A549 (cell line): Measurements from ENCODE around the gene EXOSC5.

Source experiments
- CTCF ChIP-seq: fragments of >200 bp; sonication (Bioruptor Twin); formaldehyde crosslinking; IDR thresholded peaks from 3 replicates; pipeline ENCODE4 v1.5.1; 2016
- EP300 ChIP-seq, 2 experiments: fragments of >200 bp; sonication (Bioruptor Twin); formaldehyde crosslinking; IDR thresholded peaks; 2 replicates in 1 of 2; 3 replicates in 1 of 2; pipeline ENCODE4 v1.6.1; 2016 to 2017
- MAFK ChIP-seq: fragments of 450-650 bp; IDR thresholded peaks from 2 replicates; pipeline ENCODE4 v1.6.1; 2014; ENCODE audit not compliant: partially characterized antibody
- MAX ChIP-seq: IDR thresholded peaks from 2 replicates; pipeline ENCODE4 v1.6.1; 2012
- POLR2A ChIP-seq: IDR thresholded peaks from 2 replicates; pipeline ENCODE4 v1.6.1; 2012; ENCODE audit warnings: mild to moderate bottlenecking, low read length
- RAD21 ChIP-seq, 2 experiments: fragments of >200 bp in 1 of 2; sonication (Bioruptor Twin) in 1 of 2; formaldehyde crosslinking in 1 of 2; IDR thresholded peaks in 1 of 2; conservative IDR thresholded peaks in 1 of 2; 2 replicates in 1 of 2; 3 replicates in 1 of 2; pipeline ENCODE4 v1.6.1; 2012 to 2018; ENCODE audit warnings: inconsistent platforms in 1 of 2
- SMC3 ChIP-seq: fragments of >200 bp; sonication (Bioruptor Twin); formaldehyde crosslinking; IDR thresholded peaks from 3 replicates; pipeline ENCODE4 v1.6.1; 2018; ENCODE audit warnings: inconsistent platforms
- TP53 ChIP-seq: fragments of 250-450 bp; sonication (Bioruptor Pico); IDR thresholded peaks from 2 replicates; pipeline ENCODE4 v1.5.0; 2021; ENCODE audit warnings: mild to moderate bottlenecking, moderate library complexity
- ZFP36 ChIP-seq: fragments of 450-650 bp; IDR thresholded peaks from 2 replicates; pipeline ENCODE4 v1.6.1; 2014; ENCODE audit warnings: borderline replicate concordance; ENCODE audit not compliant: partially characterized antibody

GRCh38 chr19:41350735-41351338 is 46.3 kb downstream of the EXOSC5 start:
- TF ChIP-seq RAD21 (conservative IDR thresholded peaks at IDR 0.05 in 1 of 2, IDR thresholded peaks at IDR 0.05 in 1 of 2) (no peak), ZFP36 (no peak), CTCF (no peak), SMC3 (no peak), MAX (no peak), MAFK (no peak), POLR2A (no peak), EP300 (IDR thresholded peaks at IDR 0.05) (no peak), TP53 (no peak)
